Neutrophil (primary cell): ENCODE data around the gene UEVLD.
"Not testable (repeated sequence)": the region's sequence is repeated elsewhere in the genome, so short reads cannot be mapped to it uniquely, and the experiment has no call there.

Source experiments
- H3K27ac ChIP-seq: fragments of 200-600 bp; sonication (generic); 2 replicates; pipeline ENCODE4 v1.5.1; 2016; ENCODE audit warnings: mild to moderate bottlenecking, moderate library complexity
- H3K27me3 ChIP-seq: fragments of 200-600 bp; sonication (generic); 2 replicates; pipeline ENCODE4 v1.6.0; 2016; ENCODE audit warnings: mild to moderate bottlenecking
- H3K36me3 ChIP-seq: fragments of 200-600 bp; sonication (generic); 2 replicates; pipeline ENCODE4 v1.5.1; 2017
- H3K4me1 ChIP-seq, 2 experiments: fragments of 200-600 bp in 1 of 2; sonication (generic) in 1 of 2; 1 replicate in 1 of 2; 2 replicates in 1 of 2; pipeline versions ENCODE4 v1.5.1 to v1.6.1; 2013 to 2016; ENCODE audit warnings: low read depth in 1 of 2, low read length in 1 of 2, mild to moderate bottlenecking in 1 of 2, moderate library complexity in 1 of 2; ENCODE audit not compliant: control insufficient read depth in 1 of 2, insufficient read depth in 1 of 2
- H3K4me3 ChIP-seq, 2 experiments: fragments of 200-600 bp in 1 of 2; sonication (generic) in 1 of 2; 1 replicate in 1 of 2; 2 replicates in 1 of 2; pipeline ENCODE4 v1.5.1; 2013 to 2016; ENCODE audit warnings: low read depth in 1 of 2, low read length in 1 of 2, mild to moderate bottlenecking in 1 of 2, moderate library complexity in 1 of 2
- H3K9me3 ChIP-seq: fragments of 200-600 bp; sonication (generic); 2 replicates; pipeline ENCODE4 v1.5.1; 2016
- TF ChIP-seq, protein P1 (sequence below): fragments of 200-600 bp; sonication (generic); IDR thresholded peaks from 2 replicates; pipeline ENCODE4 v1.5.1; 2016; ENCODE audit warnings: antibody characterized with exemption

The UEVLD gene

DNA sequence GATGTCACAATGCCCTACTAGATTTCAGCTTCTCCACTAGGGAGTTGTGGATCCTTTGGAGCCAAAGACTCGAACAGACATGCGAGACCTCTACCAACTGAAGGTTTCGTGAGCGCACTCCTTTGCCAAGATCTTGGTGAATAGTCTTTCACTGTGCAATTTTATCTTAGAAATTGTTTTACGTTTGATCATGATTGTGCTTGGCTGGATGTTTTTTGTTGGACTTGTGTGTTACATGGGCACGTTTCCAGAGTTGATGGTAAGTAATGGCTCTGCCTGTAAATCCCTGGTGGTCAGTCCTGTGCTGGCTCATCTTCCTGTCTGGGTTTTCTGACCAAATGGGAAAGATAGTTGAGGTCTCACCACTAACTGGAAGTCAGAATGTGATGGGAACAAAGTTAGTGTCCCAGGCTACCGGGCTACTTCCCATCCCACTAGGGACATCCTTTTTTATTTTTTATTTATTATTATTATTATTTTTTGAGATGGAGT is 11.3 kb upstream of the UEVLD start, which contains the start of gene MISFA:
MISFA (plus strand) TSS at position 51 of the 492 bp plus-strand sequence; CDS start at position 191, 140 bp downstream.
- no peaks in the 10 kb centered on the region for H3K36me3 ChIP-seq
- no peaks in the 10 kb centered on the region for H3K4me1 ChIP-seq
- H3K27ac ChIP-seq, result no peak within 1 kb of the TSS
- no peak within 1 kb of the TSS for H3K4me3 ChIP-seq
- H3K9me3 ChIP-seq, result no peaks in the 10 kb centered on the region
- no peaks in the 10 kb centered on the region for H3K27me3 ChIP-seq
- TF ChIP-seq, protein P1, sequence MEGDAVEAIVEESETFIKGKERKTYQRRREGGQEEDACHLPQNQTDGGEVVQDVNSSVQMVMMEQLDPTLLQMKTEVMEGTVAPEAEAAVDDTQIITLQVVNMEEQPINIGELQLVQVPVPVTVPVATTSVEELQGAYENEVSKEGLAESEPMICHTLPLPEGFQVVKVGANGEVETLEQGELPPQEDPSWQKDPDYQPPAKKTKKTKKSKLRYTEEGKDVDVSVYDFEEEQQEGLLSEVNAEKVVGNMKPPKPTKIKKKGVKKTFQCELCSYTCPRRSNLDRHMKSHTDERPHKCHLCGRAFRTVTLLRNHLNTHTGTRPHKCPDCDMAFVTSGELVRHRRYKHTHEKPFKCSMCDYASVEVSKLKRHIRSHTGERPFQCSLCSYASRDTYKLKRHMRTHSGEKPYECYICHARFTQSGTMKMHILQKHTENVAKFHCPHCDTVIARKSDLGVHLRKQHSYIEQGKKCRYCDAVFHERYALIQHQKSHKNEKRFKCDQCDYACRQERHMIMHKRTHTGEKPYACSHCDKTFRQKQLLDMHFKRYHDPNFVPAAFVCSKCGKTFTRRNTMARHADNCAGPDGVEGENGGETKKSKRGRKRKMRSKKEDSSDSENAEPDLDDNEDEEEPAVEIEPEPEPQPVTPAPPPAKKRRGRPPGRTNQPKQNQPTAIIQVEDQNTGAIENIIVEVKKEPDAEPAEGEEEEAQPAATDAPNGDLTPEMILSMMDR, result no peak

DNA sequence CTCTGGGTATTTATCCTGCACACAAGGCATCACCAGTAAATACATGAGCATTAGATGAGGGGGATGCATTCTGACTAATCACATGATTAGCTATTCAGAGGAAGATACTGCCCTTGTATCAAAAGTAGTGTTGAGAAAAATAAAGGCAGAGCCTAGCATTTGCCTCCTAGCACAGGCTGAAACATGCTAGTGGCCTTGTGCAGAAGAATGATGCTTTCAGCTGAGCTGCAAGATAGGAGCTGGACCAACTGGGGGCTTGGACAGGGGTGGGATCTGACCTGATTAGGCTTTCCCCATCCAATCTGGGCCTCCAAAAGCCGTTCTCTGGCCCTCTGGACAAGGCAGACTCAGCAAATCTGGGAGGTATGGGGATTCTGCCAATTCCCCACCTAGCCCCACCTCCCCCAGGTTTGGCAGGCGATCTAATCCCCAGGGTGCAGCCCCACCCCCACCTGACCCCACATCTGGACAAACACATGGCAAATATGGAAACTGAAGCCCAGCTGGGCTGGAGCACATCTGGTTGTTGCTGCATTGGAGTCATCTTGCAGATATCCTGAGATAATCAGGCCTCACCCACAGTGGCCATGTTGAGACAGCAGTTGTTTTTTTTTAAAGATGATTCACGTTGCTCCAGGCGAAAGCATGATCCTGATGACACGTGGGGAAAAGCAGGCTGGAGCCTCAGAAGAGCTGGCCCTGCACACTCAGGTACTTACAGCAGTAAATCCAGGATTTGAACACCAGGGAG is 6.6 kb upstream of the UEVLD start:
- H3K27ac ChIP-seq, result no peak overlapping the region
- H3K36me3 ChIP-seq, result no peaks in the 10 kb centered on the region
- no peaks in the 10 kb centered on the region for H3K4me1 ChIP-seq
- TF ChIP-seq, protein P1, result no peak
- no peaks in the 10 kb centered on the region for H3K9me3 ChIP-seq
- no peak overlapping the region for H3K4me3 ChIP-seq
- no peaks in the 10 kb centered on the region for H3K27me3 ChIP-seq

DNA sequence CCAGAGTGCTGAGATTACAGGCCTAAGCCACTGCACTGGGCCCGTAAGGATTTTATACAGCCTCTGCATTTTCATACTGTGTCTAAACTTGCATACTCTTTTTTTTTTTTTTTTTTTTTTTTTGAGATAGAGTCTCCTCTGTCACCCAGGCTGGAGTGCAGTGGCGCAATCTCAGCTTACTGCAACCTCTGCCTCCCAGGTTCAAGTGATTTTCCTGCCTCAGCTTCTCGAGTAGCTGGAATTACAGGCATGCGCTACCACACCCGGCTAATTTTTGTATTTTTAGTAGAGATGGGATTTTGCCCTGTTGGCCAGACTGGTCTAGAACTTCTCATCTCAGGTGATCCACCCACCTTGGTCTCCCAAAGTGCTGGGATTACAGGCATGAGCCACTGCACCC is 5.6 kb upstream of the UEVLD start:
- H3K36me3 ChIP-seq, H3K27ac ChIP-seq, H3K9me3 ChIP-seq: not testable (repeated sequence)

DNA sequence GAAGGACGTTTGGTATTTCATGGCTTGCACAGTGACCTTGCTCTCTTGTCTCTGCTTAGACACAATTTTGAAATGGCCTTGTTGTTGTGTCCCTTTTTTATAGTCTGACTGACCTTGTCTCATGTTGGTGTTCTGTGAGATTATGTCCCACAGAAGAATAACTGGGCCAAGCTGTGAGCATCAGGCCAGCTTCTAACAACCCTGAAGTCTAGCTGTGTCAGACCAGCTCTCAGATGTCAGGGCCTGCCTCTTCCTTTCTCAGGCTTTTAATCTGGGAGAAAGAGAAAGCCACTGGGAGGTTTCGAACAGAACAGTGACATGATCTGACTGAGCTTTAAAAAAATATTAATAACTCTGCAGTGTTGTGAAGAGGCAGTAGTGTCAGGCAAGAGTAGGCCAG is 2.0 kb upstream of the UEVLD start:
- H3K4me3 ChIP-seq, result no peak overlapping the region

More for the DNA sequence above, 5.6 kb upstream of the UEVLD start:
- not testable (repeated sequence) for H3K4me1 ChIP-seq, H3K27me3 ChIP-seq, H3K4me3 ChIP-seq

DNA sequence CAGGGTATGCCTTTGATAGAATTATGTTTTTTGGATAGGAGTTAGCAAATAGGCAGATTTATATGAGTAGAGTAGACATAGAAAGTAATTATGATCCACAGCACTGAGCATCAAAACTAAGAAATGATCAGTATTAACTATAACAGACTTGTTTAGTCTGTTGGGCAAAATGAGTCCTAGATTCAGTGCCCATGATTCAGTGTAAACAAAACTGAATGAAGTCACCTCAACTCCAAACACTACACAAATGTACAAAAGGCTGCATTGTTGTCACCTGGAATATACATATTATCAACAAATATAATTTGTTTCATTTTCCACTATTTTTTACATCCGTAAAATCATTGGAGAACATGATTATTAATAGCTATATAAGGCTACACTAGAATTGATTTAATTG is 6.7 kb downstream of the UEVLD start:
- H3K4me3 ChIP-seq, result no peak overlapping the region
- TF ChIP-seq, protein P1, result no peak
- no peaks in the 10 kb centered on the region for H3K4me1 ChIP-seq
- H3K36me3 ChIP-seq, result peaks cover 22% of the 10 kb centered on the region
- H3K27me3 ChIP-seq, result no peaks in the 10 kb centered on the region
- H3K9me3 ChIP-seq, result no peaks in the 10 kb centered on the region
- no peak overlapping the region for H3K27ac ChIP-seq

More for the DNA sequence above, 2.0 kb upstream of the UEVLD start:
- no peak overlapping the region for H3K27ac ChIP-seq
- H3K4me1 ChIP-seq, result peaks cover 11 to 16% of the 10 kb centered on the region in 2 experiments
- no peaks in the 10 kb centered on the region for H3K27me3 ChIP-seq
- H3K9me3 ChIP-seq, result no peaks in the 10 kb centered on the region
- no peaks in the 10 kb centered on the region for H3K36me3 ChIP-seq
- TF ChIP-seq, protein P1, result no peak

DNA sequence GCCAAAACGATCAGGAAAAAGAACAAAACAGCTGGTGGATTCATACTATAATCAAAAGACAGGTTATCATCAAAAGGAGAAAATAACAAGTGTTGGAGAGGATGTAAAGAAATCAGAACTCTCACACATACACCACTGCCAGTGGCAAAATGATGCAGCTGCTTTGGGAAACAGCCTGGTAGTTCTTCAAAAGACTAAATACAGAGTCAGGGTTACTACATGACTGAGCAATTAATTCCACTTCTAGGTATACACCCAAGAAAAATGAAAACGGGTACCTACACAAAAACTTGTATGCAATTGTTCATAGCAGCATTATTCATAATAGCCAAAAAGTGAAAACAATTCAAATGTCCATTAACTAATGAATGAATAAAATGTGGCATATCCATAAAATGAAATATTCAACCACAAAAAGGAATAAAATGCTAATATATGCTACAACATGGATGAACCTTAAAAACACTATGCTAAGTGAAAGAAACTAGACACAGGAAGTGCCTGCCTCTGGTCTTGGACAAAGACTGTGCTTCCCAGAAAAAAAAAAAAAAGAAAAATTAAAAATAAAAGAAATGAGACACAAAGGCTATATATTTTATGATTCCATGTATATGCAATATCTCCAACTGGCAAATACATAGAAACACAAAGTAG is 8.3 kb downstream of the UEVLD start:
- TF ChIP-seq, protein P1, result no peak
- H3K4me3 ChIP-seq, result no peak overlapping the region

More for the DNA sequence above, 8.3 kb downstream of the UEVLD start:
- Histone ChIP-seq H3K27me3 (no peaks in the 10 kb centered on the region), H3K27ac (no peak overlapping the region), H3K9me3 (no peaks in the 10 kb centered on the region), H3K4me1 (no peaks in the 10 kb centered on the region), H3K36me3 (peaks cover 38% of the 10 kb centered on the region)
